Mesothelial cell of epicardium (in vitro differentiated cells): ENCODE measurements around the gene PLIN1. TPM values are rescaled to one million over a fixed set of nuclear protein-coding genes. Genes with fewer than 3 reads are reported as not detected.
A peak's percentile ranks its signal among the peaks of the same experiment; 100 is the strongest.
"Not testable (repeated sequence)": the region's sequence is repeated elsewhere in the genome, so short reads cannot be mapped to it uniquely, and the experiment has no call there.

Source experiments
- DNase-seq, 2 experiments: peaks; one replicate each; pipeline ENCODE4 v3.0.0; 2021; ENCODE audit warnings: low spot score in 2 of 2; ENCODE audit not compliant: unreplicated experiment in 2 of 2
- H3K27ac Mint-ChIP-seq: 2 replicates; pipeline ENCODE4 v1.8.0; 2021; ENCODE audit warnings: mixed read lengths
- H3K27me3 Mint-ChIP-seq: 2 replicates; pipeline ENCODE4 v1.8.0; 2021; ENCODE audit warnings: low read depth, mixed read lengths
- H3K36me3 Mint-ChIP-seq: 2 replicates; pipeline ENCODE4 v1.8.0; 2021; ENCODE audit warnings: mixed read lengths
- H3K4me1 Mint-ChIP-seq: 2 replicates; pipeline ENCODE4 v1.8.0; 2021; ENCODE audit warnings: mixed read lengths
- H3K4me3 Mint-ChIP-seq: 2 replicates; pipeline ENCODE4 v1.8.0; 2021; ENCODE audit warnings: mild to moderate bottlenecking, moderate library complexity, mixed read lengths
- H3K9me3 Mint-ChIP-seq: 2 replicates; pipeline ENCODE4 v1.8.0; 2021; ENCODE audit warnings: mixed read lengths
- total RNA-seq: library from RNA; stranded (reverse); gene quantifications from 3 replicates; pipeline ENCODE4 v1.2.1, GENCODE V29; 2021
- TF ChIP-seq, protein P1 (sequence below): fragments of 200-600 bp; sonication (generic); IDR thresholded peaks from one replicate; pipeline ENCODE4 v1.5.0; 2021; ENCODE audit warnings: antibody characterized with exemption; ENCODE audit not compliant: unreplicated experiment

Gene PLIN1
- total RNA-seq, 1 donor from 2014 or later, result 0.31 TPM

DNA sequence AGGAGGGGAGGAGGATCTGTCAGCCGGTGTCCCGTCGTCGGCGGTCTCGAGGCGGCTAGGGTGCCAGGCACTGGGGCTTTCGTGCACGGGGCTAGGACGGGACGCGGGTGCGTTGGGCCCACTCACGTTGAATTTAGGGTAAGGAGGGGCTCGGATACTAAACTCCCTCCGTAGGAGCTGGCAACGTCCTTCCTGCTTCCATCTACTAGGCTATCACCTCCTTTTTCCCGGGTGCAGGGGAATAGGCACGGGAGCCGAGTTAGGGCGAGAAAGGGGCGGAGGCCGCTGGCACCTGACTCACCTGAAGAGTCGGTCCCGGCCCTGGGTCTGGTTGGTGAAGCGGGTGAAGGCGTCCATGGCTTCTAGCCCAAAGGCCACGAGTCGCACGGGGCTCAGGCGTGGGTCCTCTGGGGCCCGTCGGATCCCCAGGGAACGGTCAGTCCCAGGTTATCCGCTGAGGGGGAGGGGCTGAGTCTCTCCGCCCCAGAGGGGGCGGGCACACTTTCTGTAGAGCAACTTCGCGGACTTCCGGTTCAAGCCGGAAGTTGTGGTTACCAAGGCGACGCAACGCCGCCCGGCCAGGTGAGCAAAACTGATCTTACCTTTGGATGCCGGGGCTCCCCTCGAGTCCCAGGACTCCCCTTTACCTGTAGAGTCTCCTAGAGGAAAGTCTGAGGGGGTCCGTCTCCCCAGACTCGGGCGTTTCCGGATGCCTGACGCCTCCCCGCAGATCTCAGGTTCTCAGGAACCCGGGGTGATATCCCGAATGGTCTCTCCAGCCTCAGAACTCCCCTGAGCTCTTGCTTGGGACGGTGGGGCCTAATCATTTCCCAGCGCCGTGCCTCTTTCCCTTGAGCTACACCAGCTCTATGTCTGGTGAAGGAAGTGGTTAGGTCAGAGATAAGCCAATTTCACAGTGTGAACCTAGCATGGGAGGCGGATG is 11.4 kb upstream of the PLIN1 start, which contains the start of the genes PEX11A and WDR93:
PEX11A (minus strand) TSS at position 479 of the 943 bp plus-strand sequence; CDS start at position 357, 122 bp downstream.
WDR93 (plus strand) TSS at position 536 of the 943 bp plus-strand sequence. CDS start 10,936 bp downstream, outside the sequence.
- peak within 1 kb of the TSS; percentile 90 for H3K4me3 Mint-ChIP-seq
- H3K9me3 Mint-ChIP-seq, result no peaks in the 10 kb centered on the region
- peak; percentile 54 to 82 for DNase-seq
- H3K4me1 Mint-ChIP-seq, result peaks cover 11% of the 10 kb centered on the region
- TF ChIP-seq, protein P1, sequence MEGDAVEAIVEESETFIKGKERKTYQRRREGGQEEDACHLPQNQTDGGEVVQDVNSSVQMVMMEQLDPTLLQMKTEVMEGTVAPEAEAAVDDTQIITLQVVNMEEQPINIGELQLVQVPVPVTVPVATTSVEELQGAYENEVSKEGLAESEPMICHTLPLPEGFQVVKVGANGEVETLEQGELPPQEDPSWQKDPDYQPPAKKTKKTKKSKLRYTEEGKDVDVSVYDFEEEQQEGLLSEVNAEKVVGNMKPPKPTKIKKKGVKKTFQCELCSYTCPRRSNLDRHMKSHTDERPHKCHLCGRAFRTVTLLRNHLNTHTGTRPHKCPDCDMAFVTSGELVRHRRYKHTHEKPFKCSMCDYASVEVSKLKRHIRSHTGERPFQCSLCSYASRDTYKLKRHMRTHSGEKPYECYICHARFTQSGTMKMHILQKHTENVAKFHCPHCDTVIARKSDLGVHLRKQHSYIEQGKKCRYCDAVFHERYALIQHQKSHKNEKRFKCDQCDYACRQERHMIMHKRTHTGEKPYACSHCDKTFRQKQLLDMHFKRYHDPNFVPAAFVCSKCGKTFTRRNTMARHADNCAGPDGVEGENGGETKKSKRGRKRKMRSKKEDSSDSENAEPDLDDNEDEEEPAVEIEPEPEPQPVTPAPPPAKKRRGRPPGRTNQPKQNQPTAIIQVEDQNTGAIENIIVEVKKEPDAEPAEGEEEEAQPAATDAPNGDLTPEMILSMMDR, result no peak
- H3K27ac Mint-ChIP-seq, result peak within 1 kb of the TSS; percentile 63
- peaks cover 6% of the 10 kb centered on the region for H3K27me3 Mint-ChIP-seq
- peaks cover 1% of the 10 kb centered on the region for H3K36me3 Mint-ChIP-seq

DNA sequence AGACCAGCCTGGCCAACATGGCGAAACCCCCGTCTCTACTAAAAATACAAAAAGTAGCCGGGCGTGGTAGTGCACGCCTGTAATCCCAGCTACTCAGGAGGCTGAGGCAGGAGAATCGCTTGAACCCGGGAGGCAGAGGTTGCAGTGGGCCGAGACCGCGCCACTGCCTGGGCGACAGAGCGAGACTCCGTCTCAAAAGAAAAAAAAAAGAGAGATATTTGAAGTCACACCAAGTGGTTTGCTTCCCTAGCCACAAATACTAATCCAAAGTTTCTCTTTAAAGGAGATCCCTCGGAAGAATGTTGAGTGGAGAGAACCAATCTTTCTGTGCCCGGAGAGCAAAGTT is 10.7 kb upstream of the PLIN1 start:
- not testable (repeated sequence) for H3K36me3 Mint-ChIP-seq, H3K27me3 Mint-ChIP-seq, H3K9me3 Mint-ChIP-seq, DNase-seq
- H3K27ac Mint-ChIP-seq, result peak overlapping the region; percentile 63
- H3K4me3 Mint-ChIP-seq, result peak overlapping the region; percentile 90
- peaks cover 13% of the 10 kb centered on the region for H3K4me1 Mint-ChIP-seq

DNA sequence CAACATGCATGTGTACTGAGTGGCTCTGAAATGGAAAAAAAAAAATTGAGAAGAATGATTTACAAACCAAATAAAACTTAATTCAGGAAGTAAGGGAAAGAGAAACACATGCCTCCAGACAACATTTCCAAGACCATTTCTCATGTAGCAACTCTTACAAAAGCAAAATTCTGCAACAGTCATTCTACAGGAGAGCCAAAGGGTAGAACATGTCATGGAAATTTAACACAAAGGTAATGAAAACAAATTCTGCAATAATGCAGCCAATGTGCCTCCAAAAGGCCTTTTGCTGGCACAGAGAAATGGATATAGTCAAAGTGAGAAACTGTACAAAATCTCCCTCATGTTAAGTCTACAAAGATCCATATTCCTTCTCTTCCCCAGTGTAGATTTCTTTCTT is 7.4 kb upstream of the PLIN1 start:
- peaks cover 13% of the 10 kb centered on the region for H3K4me1 Mint-ChIP-seq
- H3K4me3 Mint-ChIP-seq, result no peak overlapping the region
- TF ChIP-seq, protein P1, result no peak
- H3K9me3 Mint-ChIP-seq, result no peaks in the 10 kb centered on the region
- H3K36me3 Mint-ChIP-seq, result peaks cover 6% of the 10 kb centered on the region
- no peaks in the 10 kb centered on the region for H3K27me3 Mint-ChIP-seq
- DNase-seq, result no peak
- H3K27ac Mint-ChIP-seq, result no peak overlapping the region

DNA sequence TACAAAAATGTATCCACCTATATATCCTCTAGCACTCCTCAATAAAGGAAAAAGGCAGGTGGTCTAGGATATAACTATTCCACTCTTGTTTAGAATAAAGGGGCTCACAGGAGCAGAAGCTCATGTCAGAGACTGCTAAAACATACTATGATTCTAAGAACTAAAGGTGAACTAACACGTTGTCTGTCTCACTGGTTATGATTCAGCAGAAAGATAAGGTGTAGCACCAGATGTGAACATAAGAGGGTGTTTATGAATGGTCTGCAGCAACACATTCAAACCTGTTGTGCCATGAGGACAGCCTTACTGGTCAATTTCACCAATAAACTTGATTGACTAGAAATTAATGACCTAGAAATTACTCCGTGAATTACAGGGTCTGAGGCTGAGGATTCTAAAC is 6.8 kb upstream of the PLIN1 start:
- H3K9me3 Mint-ChIP-seq, result no peaks in the 10 kb centered on the region
- H3K4me3 Mint-ChIP-seq, result no peak overlapping the region
- H3K36me3 Mint-ChIP-seq, result peaks cover 8% of the 10 kb centered on the region
- peaks cover 12% of the 10 kb centered on the region for H3K4me1 Mint-ChIP-seq
- TF ChIP-seq, protein P1, result no peak
- H3K27me3 Mint-ChIP-seq, result no peaks in the 10 kb centered on the region
- DNase-seq, result no peak
- no peak overlapping the region for H3K27ac Mint-ChIP-seq

DNA sequence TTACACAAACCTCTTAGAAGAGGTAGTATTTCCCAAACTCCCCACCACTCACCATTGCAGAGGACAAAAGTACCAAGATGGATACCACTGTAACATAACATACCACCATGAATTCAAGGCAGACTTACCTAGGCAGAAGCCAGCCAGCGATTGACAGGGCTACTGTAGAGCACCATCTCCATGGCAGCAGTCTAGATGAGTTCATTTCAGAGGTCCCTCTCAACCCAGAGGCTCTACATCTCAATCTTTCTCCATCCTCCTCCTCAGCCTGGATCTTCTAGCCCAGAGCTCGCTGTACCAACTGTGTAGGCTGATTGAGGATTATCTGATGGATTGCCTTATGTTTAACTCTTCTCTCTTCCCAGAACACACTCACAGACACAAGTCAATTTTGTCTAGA is 2.0 kb upstream of the PLIN1 start:
- Mint-ChIP-seq H3K9me3 (no peaks in the 10 kb centered on the region), H3K27ac (no peak overlapping the region), H3K27me3 (no peaks in the 10 kb centered on the region), H3K4me1 (peaks cover 3% of the 10 kb centered on the region), H3K36me3 (peaks cover 9% of the 10 kb centered on the region), H3K4me3 (no peak overlapping the region)
- DNase-seq, result no peak
- TF ChIP-seq, protein P1, result no peak

DNA sequence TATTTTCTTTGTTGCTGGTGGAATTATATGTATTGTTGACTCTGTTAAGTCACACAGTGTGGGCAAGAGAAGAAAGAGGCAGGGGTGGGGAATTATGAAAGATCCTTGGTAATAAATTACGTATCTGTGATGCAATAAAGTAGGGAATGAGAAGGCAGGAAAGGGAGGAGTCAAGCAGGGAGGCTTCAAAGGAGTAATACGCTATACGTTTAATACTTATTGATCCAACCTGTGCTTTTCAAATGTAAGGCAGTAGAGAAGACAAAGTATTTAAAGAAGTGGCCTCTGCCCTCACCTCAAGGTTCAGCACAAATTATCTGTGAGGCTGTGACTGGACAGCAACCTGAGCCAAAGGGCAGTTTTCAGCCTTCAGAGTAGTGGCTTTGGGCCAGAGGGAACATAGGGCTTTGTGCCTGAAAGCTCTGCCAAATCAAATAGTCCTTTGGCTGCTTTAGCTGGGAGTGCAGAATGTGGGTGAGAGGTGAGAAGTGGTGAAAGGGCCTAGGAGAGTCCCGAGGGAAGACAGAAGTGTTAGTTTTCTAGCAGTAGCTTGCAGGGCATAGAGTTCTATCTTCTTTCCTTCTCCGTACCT is 1.2 kb upstream of the PLIN1 start:
- TF ChIP-seq, protein P1, result no peak
- H3K27ac Mint-ChIP-seq, result no peak overlapping the region
- no peak overlapping the region for H3K4me3 Mint-ChIP-seq
- H3K27me3 Mint-ChIP-seq, result no peaks in the 10 kb centered on the region
- H3K4me1 Mint-ChIP-seq, result peaks cover under 1% of the 10 kb centered on the region
- DNase-seq, result no peak
- H3K9me3 Mint-ChIP-seq, result no peaks in the 10 kb centered on the region
- peaks cover 6% of the 10 kb centered on the region for H3K36me3 Mint-ChIP-seq
